Stimulated activated CD4-positive, alpha-beta T cell treated with anti-CD3 and anti-CD28 coated beads, Interleukin-15, amount 100 ng/mL, for 24 hours (primary cell): ENCODE measurements around the gene C1QTNF12.

Experiments
- DNase-seq: peaks from one replicate; pipeline ENCODE4 v3.0.0-alpha.2; 2020

Gene C1QTNF12

DNA sequence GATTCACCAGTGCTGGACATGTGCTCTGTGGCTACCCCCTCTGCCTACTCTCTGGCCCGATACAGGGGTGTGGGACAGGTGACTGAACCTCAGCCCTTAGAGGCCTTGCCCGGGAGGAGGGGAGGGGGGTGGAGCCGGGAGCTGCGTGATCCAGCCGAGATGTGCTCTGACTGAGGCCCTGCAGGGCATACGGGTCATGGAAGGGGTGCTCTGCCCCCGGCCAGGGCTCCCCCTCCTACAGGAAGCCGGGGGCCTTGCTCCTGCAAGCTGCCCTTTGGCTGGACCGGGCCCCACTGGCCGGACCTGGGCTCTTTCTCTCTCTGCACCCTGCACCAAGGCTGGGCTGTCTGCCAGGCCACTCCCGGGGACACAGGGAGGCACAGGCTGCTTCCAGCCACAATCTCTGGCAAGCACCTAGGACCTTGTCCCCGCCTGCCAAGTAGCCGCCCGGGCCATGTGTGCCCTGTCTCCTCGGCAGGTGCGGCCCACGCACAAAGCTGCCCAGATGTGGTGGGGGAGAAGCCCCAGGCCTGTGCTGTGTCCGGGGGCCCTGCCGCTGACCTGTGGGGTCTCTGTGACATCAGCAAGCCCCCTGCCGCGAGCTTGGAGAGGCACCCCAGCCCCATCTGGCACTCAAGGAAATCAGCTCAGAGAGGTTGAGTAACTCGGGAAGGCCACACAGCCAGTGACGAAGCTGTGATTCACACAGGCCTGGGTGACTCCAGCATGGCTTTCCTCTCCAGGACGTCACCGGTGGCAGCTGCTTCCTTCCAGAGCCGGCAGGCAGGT, 35.2 kb upstream of the C1QTNF12 start:
- peak; percentile 46 for DNase-seq

DNA sequence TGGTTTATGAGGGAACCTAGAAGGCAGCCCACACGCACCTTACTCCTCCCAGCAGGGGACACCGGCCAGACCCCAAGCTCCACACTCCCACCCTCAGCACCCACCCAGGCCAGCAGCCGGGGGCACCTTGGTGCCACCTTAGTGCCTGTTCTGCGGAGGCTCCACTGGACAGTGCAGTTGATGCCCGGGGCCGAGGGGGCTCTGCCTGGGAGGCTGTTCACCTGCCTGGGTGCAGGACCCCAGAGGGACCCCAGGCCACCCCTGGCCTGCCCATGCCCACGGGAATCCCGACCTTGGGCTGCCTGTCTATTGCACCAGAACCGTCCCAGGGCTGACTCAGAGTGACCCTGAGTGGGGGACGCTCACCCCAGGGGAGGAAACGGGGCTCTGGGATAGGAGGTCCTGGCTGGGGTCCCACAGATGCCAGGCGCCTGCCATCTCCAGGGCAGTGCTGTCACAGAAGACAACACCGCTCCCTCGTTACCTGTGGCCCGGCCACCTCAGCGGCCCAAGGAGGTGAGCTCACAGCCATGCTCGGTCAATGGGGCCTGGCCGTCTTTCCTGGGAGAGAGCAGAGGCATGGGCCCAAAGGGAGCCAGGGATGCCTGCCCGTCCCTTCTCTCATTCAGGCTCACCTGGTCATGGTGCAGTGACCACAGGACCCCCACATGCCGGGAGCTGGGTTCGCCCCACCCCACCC, 34.4 kb upstream of the C1QTNF12 start:
- DNase-seq: no peak

DNA sequence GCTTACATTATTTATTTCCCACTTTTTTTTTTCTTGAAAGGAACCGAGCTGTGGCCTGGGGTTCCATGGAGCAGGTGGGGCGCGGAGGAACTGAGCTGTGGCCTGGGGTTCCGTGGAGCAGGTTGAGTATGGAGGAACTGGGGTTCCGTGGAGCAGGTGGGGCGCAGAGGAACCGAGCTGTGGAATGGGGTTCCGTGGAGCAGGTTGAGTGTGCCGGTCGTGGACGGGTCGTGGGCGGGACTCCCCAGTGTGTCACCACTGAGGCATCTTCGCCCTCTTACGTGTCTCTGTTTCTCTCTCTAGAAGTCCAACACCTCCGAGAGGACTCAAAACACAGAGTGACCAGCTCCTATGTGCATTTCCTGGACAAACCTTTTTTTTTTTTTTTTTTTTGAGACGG, 32.5 kb upstream of the C1QTNF12 start:
- DNase-seq: no peak

- no peak for DNase-seq
Measured at GRCh38 chr1:1278620-1279019, 32.1 kb upstream of the C1QTNF12 start.

- DNase-seq: no peak
Measured at GRCh38 chr1:1275836-1276235, 29.3 kb upstream of the C1QTNF12 start.

GRCh38 chr1:1274931-1275431, 28.5 kb upstream of the C1QTNF12 start:
- DNase-seq: no peak

GRCh38 chr1:1274299-1274930, 27.9 kb upstream of the C1QTNF12 start:
- no peak for DNase-seq

- peak; percentile 97 for DNase-seq
Measured at GRCh38 chr1:1273512-1274298, 27.2 kb upstream of the C1QTNF12 start, which contains the start of gene UBE2J2. Gene UBE2J2 (minus strand): TSS chr1:1273854. CDS start chr1:1267992, 5,862 bp downstream.

- DNase-seq: no peak
Measured at GRCh38 chr1:1273209-1273511, 26.6 kb upstream of the C1QTNF12 start.

GRCh38 chr1:1272341-1273208, 26.1 kb upstream of the C1QTNF12 start:
- no peak for DNase-seq

DNA sequence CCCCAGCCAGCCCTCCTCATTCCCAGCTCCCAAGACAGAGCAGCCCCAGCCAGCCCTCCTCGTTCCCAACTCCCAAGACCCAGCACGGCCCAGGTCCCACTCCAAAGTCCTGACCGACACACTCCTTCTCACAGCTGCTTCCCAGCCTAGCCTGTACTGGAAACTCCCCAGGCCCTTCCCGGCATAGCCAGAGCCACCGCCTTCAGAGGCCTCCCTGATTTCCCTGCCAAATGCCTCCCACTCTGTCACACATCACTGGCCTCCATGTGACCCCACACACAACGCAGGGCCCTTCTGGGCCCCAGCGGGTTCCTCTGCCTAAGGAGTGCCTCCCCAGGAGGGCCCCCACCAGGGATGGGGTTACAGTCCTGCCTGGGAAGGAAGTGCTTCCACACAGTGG, 24.3 kb upstream of the C1QTNF12 start:
- no peak for DNase-seq

GRCh38 chr1:1268284-1268682, 21.8 kb upstream of the C1QTNF12 start:
- no peak for DNase-seq

- DNase-seq: no peak
Measured at GRCh38 chr1:1267488-1268283, 21.2 kb upstream of the C1QTNF12 start.

GRCh38 chr1:1264868-1265272, 18.3 kb upstream of the C1QTNF12 start:
- DNase-seq: no peak

GRCh38 chr1:1264026-1264425, 17.5 kb upstream of the C1QTNF12 start:
- no peak for DNase-seq

GRCh38 chr1:1262758-1263157, 16.2 kb upstream of the C1QTNF12 start:
- DNase-seq: no peak

DNA sequence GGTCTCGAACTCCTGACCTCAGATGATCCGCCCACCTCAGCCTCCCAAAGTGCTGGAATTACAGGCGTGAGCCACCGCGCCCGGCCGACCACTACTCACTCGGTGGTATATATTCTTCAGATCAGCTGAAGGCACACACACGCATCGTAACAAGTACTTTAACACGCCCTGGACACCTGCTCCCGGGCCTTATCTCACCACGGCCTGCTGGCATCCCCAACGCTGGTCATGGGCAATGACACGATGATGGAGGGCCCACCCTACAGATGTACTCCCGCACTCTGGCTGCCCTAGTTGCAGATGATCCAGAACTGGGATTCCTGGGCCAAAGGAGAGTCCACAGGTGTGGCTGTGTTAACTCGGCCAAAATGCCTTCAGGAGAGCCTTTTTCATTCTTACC, 15.5 kb upstream of the C1QTNF12 start:
- no peak for DNase-seq

- no peak for DNase-seq
Measured at GRCh38 chr1:1260843-1261560, 14.5 kb upstream of the C1QTNF12 start.

DNA sequence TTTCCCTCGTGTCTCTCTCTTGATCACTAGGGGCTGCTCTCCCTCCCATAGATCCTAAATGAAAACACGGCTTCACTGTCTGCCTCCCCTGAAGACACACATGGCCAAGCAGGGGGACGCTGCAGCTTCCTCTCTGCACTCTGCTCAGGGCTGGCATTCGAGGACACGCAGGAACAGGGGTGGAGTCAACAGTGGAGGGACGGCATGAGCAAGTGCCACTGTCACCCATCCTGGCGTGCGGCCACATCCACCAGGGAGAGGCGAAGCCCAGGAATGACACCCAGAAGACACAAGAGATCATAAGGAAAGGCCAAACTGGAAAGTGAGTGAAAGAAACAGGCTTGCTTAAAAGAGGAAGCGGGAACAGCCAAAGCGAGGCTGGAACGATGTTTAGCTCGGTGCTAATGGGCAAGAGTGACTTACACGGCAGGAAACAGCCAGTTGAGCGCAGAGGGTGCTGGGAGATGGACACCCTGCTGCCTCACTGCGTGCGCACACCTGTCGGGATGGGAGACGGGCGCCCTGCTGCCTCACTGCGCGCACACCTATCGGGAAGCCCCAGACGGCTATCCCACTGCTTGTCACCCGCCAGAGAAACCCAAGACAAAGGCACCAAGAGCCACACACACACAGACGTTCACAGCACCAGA, 13.6 kb upstream of the C1QTNF12 start:
- no peak for DNase-seq

- no peak for DNase-seq
Measured at GRCh38 chr1:1259540-1259939, 13.0 kb upstream of the C1QTNF12 start.
